ENCODE data around the gene PCDH19.
A peak's percentile ranks its signal among the peaks of the same experiment; 100 is the strongest.
"Not testable (repeated sequence)": the region's sequence is repeated elsewhere in the genome, so short reads cannot be mapped to it uniquely, and the experiment has no call there.

Gene PCDH19, protein sequence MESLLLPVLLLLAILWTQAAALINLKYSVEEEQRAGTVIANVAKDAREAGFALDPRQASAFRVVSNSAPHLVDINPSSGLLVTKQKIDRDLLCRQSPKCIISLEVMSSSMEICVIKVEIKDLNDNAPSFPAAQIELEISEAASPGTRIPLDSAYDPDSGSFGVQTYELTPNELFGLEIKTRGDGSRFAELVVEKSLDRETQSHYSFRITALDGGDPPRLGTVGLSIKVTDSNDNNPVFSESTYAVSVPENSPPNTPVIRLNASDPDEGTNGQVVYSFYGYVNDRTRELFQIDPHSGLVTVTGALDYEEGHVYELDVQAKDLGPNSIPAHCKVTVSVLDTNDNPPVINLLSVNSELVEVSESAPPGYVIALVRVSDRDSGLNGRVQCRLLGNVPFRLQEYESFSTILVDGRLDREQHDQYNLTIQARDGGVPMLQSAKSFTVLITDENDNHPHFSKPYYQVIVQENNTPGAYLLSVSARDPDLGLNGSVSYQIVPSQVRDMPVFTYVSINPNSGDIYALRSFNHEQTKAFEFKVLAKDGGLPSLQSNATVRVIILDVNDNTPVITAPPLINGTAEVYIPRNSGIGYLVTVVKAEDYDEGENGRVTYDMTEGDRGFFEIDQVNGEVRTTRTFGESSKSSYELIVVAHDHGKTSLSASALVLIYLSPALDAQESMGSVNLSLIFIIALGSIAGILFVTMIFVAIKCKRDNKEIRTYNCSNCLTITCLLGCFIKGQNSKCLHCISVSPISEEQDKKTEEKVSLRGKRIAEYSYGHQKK (N-terminal part only)

DNA sequence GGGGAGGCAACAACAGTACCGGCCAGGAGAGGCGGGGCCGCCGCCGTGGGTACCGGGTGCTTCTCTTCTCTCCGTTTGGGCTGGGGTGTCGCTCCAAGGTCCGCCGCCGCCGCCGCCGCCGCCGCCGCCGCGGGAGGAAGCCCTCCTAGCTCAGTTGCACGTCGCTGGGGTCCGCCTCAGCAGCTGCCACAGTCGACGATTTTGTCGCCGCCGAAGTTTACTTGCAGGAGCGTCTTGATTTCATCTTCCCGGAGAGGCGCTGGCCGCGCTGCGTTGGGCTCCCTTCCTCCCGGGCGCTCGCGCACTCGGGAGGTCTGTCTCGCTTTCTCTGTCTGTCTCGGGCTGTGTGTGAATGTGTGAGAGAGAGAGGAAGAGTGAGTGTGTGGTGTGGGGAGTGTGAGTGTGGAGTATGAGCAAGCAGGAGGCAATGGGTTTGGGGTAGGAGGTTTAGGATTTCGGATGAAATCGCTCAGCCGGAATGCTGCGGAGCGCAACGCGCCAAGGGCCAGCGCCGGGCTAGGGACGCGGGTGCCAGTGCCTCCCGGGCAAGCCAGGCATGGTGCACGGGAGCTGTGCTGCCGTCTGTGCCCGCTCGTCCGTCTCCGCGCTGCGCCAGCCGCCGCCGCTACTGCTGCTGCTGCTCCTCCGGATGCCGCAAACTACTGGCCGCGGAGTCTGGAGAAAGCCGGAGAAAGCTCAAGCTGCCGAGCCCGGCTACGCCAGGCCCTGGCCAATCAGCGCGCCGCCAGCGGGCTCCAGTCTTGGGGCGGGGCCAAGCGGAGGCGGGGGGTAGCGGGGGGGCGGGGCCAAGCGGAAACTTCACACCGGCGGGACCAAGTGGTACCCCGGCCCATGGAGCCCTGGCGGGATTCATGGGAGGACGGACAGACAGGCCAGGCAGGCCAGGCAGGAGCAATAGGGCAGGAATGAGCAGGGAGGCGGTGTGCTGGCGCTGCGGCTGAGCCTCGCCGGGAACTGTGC is at the start of gene PCDH19:
PCDH19 (minus strand) TSS at position 664 of the 981 bp plus-strand sequence. CDS start 1,676 bp downstream, outside the sequence.
- peak; percentile 31 for DNase-seq (ENCODE audit: low read depth)

DNA sequence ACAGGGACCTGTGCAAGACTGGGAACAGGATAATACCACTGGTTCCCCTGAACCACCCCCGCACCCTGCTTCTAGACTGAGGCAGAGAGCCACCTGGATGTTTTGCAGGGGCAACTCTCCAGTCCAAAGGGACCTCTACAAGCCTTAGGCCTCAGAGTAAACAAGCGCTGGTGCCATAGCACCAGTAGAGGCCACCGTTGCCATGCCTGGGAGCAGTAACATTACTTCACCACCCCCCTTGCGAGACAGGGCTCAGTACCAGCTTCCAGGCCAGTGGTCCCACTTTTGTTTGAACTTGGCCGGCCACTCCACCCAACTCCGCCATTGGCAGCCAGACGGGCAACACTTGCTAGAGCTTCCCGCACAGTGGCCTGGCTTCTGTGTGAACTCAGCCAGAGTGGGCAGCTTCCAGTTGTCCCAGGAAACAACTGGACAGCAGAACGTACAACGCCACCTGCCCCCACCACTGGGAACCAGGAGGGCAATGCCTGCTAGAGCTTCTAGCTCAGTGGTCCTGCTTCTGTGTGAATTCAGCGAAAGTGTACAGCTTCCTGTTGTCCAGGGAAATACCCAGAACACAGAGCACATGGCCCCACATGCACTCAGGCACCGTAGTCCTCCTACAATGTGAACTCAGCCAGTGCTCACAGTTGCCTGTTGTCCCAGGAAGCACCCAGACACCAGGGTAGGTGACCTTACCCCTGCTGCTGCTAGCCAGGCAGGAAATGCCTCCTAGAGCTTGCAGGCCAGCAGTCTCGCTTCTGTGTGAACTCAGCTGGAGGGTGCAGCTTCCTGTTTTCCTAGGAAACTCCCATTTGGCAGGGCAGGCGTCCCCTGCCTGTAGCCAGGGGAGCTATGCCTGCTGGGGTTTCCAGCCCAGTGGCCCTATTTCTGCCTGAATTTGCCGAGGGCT is 39.9 kb upstream of the PCDH19 start:
- DNase-seq (ENCODE audit: low read depth): no peak

DNA sequence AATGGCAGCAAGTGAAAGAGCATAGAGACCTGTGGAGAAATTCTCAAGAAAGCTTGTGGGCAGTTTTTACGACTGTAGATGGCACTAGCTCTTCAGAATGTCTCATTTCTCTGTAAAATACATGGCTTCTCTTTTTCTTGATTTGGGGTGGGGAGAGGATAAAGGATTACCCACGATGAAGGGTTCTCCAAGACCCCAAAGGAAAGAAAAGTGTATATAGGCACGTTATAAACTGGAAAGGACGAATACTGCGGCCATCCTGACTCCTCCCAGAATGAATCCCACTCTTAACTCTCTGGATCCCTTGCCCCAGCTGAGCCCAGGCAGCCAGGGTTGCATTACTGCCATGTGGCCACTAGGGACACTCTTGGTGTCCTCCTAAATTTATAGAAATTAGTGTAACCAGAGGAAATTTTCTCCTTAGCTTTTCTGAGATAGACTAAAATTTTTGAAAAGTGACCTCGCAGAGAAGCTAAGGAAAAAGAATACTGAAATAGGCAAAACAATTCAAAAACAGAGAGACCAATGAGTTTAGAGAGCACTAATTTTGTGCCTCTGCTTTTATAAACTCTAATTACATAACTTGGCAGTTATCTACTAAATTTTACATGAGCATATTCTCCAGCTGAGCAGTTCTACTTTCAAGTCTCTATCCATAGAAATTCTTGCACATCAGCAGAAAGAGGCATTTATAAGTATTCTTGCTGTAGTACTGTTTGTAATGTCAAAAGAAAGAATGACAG is 37.8 kb upstream of the PCDH19 start:
- DNase-seq (ENCODE audit: low read depth): peak; percentile 8

DNA sequence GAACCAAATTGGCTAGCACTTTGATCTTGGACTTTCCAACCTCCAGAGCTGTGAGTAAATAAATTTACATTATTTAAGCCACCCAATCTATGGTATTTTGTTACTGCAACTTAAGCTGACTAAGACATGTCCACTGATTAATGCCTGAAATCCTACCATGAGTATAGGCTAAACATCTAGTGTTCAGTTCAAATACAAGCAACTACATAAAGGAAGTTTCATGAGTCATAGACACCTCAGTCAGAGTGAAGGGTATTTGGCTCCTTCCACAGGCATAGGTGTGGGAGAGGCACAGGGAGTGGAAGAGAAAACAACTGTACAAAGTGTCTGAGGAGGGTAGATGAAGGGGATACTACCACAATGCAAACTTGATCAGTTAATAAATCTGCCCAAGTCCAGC is 35.5 kb upstream of the PCDH19 start:
- DNase-seq (ENCODE audit: low read depth): no peak

DNA sequence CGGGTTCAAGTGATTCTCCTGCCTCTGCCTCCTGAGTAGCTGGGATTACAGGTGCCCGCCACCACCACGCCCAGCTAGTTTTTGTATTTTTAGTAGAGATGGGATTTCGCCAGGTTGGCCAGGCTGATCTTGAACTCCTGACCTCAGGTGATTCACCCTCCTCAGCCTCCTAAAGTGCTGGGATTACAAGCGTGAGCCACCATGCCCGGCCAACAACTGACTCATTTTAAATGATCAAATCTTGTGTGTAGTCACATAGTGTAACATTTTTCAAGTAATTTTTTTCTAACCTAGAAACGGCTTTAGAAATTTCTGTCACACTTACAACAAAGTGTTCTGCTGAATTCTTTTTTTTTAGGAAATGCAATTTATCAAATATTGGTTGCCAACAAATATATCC is 31.2 kb upstream of the PCDH19 start:
- DNase-seq (ENCODE audit: low read depth): not testable (repeated sequence)

DNA sequence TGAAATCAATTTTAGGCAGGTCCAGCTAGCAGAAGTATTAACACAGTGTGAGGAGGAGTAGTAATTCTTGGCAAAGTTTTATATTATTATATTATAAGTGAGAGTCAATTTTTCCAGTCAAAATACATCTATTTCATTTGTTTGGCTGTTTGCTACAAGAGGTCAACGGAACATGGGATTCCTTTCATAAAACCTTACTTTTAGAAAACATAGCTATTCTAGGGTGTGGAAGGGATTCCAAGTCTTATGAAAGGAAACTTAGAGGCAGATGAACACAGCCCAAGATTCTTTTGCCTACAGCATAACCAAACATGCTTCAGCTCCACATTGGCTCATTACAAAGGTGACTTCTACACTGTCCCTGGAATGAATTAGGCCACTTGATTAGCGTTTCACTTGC is 29.9 kb upstream of the PCDH19 start:
- DNase-seq (ENCODE audit: low read depth): no peak

DNA sequence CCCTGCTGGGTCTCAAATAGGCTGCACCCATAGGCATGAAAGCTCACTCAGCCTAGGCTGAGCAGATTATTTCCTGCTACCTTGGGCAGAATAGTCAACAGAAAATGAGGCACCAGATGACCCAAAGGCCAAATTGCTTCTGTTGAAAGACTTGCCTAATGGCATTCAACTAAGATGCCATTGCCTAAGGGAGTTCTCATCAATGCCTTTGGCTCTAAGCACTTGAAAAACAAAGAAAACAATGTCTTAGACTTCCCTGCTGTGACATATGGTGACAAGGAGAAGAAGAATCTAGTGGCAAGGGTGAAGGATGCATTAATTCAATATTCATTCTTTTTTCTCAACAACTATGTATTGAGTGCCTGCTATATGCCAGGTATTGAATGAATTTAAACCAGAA is 25.7 kb upstream of the PCDH19 start:
- DNase-seq (ENCODE audit: low read depth): no peak

DNA sequence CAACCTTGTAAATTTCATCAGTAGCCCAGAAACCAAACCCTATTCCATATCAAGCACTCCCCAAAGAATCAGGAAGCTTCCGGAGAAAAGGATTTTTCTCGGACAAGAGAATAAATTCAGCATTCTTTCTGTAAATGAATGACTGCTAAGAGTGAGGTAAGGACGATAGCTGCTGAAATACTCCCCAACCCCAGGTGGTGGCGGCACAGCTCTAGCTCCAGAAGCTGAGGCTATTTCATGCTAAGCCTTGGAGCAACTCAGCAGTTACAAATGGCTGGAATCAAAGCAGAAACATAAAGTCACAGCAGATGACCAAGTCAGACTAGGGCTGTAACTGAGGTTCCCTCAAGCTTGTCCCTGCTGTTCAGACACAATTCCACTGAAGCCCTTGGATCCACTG is 13.9 kb upstream of the PCDH19 start:
- DNase-seq (ENCODE audit: low read depth): no peak

DNA sequence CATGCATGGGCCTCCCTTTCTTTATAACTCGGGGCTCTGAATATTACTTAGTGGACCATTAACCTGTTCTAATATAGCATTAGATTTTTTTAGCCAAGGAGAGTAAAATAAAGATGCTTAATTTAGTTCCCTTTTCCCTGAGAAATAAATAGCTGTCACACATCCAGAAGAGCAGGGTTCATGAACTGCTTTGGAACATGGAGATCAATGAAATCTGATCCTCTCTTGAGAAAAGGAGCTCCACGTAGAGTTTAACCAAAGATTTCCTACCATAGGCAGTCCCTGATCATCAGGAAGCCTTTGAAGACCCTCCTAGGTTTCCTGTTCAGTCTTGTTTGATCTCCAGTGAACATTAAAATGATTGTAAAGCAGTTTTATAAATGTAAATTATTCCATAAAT is 8.5 kb upstream of the PCDH19 start:
- DNase-seq (ENCODE audit: low read depth): no peak

DNA sequence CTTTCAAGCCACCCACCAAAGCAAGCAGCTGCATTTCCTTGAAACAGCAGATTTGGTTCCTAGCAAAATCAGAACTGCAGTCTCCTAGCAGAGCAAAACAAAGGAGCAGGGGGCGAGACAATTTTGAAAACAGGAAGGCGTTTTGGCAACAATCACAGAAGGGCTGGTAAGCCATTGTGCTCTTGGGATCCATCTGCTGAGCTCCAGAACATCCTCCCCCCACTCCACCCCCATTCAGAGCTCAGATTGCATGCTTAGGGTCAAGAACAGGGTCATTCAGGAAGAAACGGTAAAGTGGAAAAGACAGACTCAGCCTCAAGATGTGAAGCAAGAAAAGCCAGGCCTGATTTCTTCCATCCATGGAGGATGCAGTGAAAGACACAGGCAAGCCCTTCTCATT is 7.6 kb upstream of the PCDH19 start:
- no peak for DNase-seq (ENCODE audit: low read depth)

DNA sequence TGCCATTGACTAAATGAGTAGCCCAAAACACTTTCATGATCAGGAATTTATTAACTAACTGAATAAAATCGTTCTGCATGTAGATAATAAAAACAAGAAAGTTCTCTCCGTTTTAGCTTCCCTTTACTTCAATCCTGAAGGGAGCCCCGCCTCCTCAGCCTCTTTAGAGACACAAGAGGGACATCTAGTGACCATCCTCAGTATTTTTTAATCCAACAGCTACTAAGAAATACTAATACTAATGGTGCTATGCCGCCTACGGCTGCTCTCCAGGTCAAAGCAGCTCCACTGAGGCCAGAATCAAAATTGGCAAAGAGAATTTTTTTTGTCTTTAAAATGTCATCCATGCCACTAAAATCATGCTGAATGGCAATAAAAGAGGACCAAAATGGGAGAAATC is 3.2 kb upstream of the PCDH19 start:
- peak; percentile 37 for DNase-seq (ENCODE audit: low read depth)

DNA sequence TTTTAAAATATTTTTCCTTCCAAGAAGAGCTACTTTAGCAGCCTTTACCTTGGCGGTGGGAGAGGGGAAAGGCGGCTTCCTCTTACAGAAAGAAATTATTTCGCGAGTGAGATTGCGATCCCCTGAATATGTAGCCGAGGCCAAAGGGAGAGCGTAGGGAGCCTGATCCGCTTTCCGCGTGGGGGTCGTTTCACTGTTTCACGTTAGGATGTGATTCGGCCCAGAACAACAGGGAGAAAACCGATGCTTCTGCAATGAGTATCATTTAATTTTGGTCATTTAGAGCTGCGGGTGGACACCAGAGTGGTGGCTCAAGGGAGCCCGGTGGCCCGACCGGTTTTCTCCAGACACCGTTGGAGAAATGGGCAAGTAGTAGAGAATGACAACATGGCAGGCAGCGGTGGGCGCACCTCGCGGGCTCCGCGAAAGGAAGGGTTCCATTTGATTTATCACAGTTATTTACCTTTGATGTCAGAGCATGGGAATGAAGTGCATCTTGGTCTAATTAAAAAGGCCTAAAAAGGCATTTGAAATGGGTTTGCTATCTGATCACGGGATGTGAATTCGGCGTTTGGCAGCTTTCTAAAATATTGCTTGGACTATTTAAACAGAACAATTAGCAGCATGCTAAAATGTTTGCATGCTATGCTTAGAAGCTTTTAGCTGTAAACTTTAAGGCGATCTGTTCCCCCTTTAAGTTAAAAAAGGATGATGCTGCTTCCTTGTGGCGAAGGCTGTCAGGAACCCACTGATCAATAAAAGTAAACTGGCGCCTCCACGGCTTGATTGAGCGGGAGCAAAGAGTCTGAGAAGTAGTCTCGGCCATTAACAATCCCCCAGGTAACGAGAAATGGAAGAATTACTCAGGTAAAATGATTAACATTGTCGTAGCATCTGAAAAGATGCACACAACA is 2.0 kb upstream of the PCDH19 start:
- DNase-seq (ENCODE audit: low read depth): no peak

DNA sequence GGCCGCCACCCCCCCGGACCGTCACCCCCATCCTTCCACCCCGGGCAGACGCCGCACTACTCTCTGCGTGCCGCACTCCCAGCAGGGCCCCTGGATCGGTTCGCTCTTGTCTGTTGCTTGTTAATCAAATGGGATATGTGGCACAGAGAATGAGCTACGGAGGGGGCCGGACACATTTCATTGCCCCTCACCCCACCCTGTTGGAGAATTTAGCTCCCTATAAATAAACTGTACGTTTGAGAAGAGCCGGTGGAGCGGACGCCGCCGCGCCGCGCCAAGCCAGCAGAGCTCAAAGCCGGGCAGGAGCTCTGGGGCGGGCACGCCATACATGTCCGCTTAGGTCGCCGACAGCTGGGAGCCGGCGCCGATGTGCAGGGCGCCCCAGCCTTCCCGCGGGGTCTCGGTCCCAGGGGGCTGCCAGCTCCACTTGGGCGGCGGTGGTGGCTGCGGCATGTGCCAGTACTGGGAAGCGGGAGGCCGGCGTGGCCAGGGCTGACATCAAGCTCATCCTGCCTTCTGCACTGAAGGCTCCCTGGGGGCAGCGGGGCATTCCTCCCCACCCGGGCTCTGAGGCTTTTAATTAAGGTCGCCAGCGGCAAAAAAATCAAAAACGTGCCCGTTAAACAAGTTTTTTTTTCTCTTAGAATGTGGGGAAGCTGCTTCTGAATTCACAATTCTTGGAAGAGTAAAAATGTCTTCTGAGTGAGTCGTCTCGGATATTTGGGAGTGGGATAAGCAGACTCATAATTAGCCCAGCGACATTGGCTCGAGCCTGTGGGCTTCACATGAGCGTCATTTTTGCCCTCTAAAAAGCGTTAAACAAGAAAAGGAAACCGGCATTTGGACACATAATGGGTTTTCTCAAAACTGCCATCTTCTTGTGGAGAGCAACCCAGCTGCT is 1.1 kb upstream of the PCDH19 start:
- no peak for DNase-seq (ENCODE audit: low read depth)

DNA sequence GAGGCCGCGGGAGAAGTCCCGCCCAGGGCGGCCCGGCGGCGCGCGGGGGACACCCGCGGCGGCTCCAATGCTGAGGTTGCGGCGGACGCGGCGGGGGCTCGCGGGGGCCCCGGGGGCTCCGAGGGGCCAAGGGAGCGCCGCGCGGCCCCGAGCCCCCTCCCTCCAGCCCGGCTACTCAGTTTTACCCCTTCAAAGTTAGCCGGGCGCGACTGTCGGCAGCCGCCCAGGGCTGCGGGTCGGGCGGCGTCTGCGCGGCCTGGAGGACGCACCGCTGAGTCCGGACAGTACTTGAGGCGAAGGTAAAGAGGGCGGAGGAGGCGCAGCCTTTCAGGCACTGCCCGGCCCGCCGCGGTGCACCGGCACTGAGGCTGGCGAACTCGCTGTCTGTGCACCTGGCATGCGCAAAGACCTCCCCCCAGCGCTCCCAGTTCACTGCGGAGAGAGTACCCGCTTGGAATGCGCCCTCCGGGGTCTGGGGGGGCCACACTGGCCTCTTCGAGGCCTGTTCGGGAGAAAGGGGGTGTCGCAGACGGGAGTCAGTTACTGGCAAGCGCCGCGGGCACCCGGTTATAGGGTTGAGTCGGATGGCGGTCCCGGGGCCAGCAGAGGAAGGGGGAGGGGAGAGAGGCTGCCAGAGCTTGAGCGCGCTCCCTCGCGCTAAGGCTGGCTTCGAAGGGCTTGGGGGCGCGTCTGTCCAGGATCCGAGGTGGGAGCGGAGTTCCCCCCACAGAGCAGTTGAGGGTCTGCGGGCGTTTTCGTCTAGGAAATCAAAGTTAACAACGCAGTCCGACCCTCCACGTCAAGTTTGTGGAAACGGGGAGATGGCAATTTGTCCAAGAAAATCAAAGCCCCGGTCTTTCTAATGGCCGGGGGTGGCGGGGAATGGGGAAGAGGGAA is 1.1 kb downstream of the PCDH19 start:
- no peak for DNase-seq (ENCODE audit: low read depth)

DNA sequence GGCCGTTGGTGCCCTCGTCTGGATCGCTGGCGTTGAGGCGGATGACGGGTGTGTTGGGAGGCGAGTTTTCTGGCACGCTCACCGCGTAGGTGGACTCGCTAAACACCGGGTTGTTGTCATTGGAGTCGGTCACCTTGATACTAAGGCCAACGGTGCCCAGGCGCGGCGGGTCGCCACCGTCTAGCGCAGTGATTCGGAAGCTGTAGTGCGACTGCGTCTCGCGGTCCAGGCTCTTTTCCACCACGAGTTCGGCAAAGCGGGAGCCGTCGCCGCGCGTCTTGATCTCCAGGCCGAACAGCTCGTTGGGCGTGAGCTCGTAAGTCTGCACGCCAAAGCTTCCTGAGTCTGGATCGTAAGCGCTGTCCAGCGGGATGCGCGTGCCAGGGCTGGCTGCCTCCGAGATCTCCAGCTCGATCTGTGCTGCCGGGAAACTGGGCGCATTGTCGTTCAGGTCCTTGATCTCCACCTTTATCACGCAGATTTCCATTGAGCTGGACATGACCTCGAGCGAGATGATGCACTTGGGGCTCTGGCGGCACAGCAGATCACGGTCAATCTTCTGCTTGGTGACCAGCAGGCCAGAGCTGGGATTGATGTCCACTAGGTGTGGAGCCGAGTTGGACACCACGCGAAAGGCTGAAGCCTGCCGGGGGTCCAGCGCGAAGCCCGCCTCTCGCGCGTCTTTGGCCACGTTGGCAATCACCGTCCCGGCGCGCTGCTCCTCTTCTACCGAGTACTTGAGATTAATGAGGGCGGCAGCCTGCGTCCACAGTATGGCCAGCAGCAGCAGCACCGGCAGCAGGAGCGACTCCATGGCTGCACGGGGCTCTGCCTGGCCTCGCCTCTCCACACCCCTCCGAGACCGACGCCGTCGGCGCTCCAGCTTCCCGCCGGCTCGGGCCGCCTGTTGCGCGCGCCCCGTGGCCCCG is 2.0 kb downstream of the PCDH19 start:
- DNase-seq (ENCODE audit: low read depth): no peak

DNA sequence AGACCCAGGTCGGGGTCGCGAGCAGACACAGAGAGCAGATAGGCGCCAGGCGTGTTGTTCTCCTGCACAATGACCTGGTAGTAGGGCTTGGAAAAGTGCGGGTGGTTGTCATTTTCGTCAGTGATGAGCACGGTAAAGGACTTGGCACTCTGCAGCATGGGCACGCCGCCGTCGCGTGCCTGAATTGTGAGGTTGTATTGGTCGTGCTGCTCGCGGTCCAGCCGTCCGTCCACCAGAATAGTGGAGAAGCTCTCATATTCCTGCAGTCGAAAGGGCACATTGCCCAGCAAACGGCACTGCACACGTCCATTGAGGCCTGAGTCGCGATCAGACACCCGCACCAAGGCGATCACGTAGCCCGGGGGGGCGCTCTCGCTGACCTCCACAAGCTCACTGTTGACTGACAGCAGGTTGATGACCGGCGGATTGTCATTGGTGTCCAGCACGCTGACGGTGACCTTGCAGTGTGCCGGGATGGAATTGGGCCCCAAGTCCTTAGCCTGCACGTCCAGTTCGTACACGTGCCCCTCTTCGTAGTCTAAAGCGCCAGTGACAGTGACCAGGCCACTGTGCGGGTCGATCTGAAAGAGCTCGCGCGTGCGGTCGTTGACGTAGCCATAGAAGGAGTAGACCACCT is 2.8 kb downstream of the PCDH19 start:
- no peak for DNase-seq (ENCODE audit: low read depth)
